GM21717 (cell line): Measurements from ENCODE around the gene LIF.
"Not testable (repeated sequence)": the region's sequence is repeated elsewhere in the genome, so short reads cannot be mapped to it uniquely, and the experiment has no call there.

Experiments
- ATAC-seq: cut with Tn5 transposase; IDR thresholded peaks from one replicate; pipeline ENCODE4 v1.9.1; 2021; ENCODE audit warnings: mild to moderate bottlenecking, moderate library complexity; ENCODE audit not compliant: unreplicated experiment

LIF gene

GRCh38 chr22:30245181-30245984, 1.2 kb downstream of the LIF start:
- no peak for ATAC-seq

- no peak for ATAC-seq
Measured at GRCh38 chr22:30244641-30245040, 1.9 kb downstream of the LIF start.

- ATAC-seq: no peak
Measured at GRCh38 chr22:30244066-30244465, 2.5 kb downstream of the LIF start.

GRCh38 chr22:30243661-30244060, 2.9 kb downstream of the LIF start:
- no peak for ATAC-seq

GRCh38 chr22:30241576-30242371, 4.8 kb downstream of the LIF start:
- no peak for ATAC-seq

GRCh38 chr22:30240541-30241417, 5.8 kb downstream of the LIF start:
- no peak for ATAC-seq

- ATAC-seq: no peak
Measured at GRCh38 chr22:30239488-30240405, 6.8 kb downstream of the LIF start.

GRCh38 chr22:30238661-30239487, 7.7 kb downstream of the LIF start:
- ATAC-seq: no peak

- ATAC-seq: no peak
Measured at GRCh38 chr22:30238136-30238535, 8.4 kb downstream of the LIF start.

GRCh38 chr22:30236875-30237274, 9.7 kb downstream of the LIF start:
- ATAC-seq: no peak

- ATAC-seq: no peak
Measured at GRCh38 chr22:30235687-30236170, 10.8 kb downstream of the LIF start.

- no peak for ATAC-seq
Measured at GRCh38 chr22:30234786-30235470, 11.6 kb downstream of the LIF start.

GRCh38 chr22:30234325-30234724, 12.2 kb downstream of the LIF start:
- ATAC-seq: not testable (repeated sequence)

- no peak for ATAC-seq
Measured at GRCh38 chr22:30233582-30233981, 13.0 kb downstream of the LIF start.

- ATAC-seq: no peak
Measured at GRCh38 chr22:30232716-30233218, 13.8 kb downstream of the LIF start.

GRCh38 chr22:30230787-30231461, 15.6 kb downstream of the LIF start:
- ATAC-seq: no peak

- no peak for ATAC-seq
Measured at GRCh38 chr22:30230330-30230729, 16.2 kb downstream of the LIF start.
